Neural cell (in vitro differentiated cells): ENCODE measurements around the gene CCSAP. TPM values are rescaled to one million over a fixed set of nuclear protein-coding genes. Genes with fewer than 3 reads are reported as not detected.
"Not testable (repeated sequence)": the region's sequence is repeated elsewhere in the genome, so short reads cannot be mapped to it uniquely, and the experiment has no call there.

Source experiments
- H2AFZ ChIP-seq: fragments of 200-600, 300-800 bp; sonication (generic), shearing (Covaris generic); 2 replicates; pipeline ENCODE4 v1.6.0; 2014; ENCODE audit warnings: low read depth, mild to moderate bottlenecking, antibody characterized with exemption, low read length, moderate library complexity
- H3F3A ChIP-seq: fragments of 200-600 bp; shearing (Covaris generic); 2 replicates; pipeline ENCODE4 v1.6.1; 2016; ENCODE audit warnings: mild to moderate bottlenecking, moderate library complexity, mixed read lengths, antibody characterized with exemption, low read length; ENCODE audit not compliant: insufficient read depth, poor library complexity, severe bottlenecking
- H3K27ac ChIP-seq: fragments of 200-600, 300-800 bp; sonication (generic), shearing (Covaris generic); 2 replicates; pipeline ENCODE4 v1.5.1; 2014; ENCODE audit warnings: mild to moderate bottlenecking, low read length, moderate library complexity
- H3K27me3 ChIP-seq: fragments of 300-800, 200-600 bp; sonication (generic), shearing (Covaris generic); 2 replicates; pipeline ENCODE4 v1.6.0; 2014; ENCODE audit warnings: mild to moderate bottlenecking, low read depth, low read length, moderate library complexity; ENCODE audit not compliant: insufficient read depth
- H3K36me3 ChIP-seq: fragments of 300-800, 200-600 bp; sonication (generic), shearing (Covaris generic); 2 replicates; pipeline ENCODE4 v1.5.1; 2014; ENCODE audit warnings: mild to moderate bottlenecking, antibody characterized with exemption, low read length, moderate library complexity; ENCODE audit not compliant: insufficient read depth
- H3K4me2 ChIP-seq: fragments of 300-800, 200-600 bp; sonication (generic), shearing (Covaris generic); 2 replicates; pipeline ENCODE4 v1.6.0; 2014; ENCODE audit warnings: mild to moderate bottlenecking, low read length
- H3K4me3 ChIP-seq: fragments of 300-800, 200-600 bp; sonication (generic), shearing (Covaris generic); 2 replicates; pipeline ENCODE4 v1.5.1; 2014; ENCODE audit warnings: mild to moderate bottlenecking, low read length, moderate library complexity
- H3K79me2 ChIP-seq: fragments of 200-600 bp; shearing (Covaris generic); replicated peaks from 2 replicates; pipeline ENCODE4 v1.6.0; 2014; ENCODE audit warnings: mild to moderate bottlenecking, low read length, moderate library complexity; ENCODE audit not compliant: insufficient read depth
- H3K9ac ChIP-seq: fragments of 300-800, 200-600 bp; sonication (generic), shearing (Covaris generic); 2 replicates; pipeline ENCODE4 v1.6.1; 2016; ENCODE audit warnings: mild to moderate bottlenecking, low read length, mixed read lengths
- H3K9me2 ChIP-seq: fragments of 200-600 bp; shearing (Covaris generic); 2 replicates; pipeline ENCODE4 v1.6.1; 2016; ENCODE audit warnings: mild to moderate bottlenecking, low read length, mixed read lengths; ENCODE audit not compliant: insufficient read depth
- H3K9me3 ChIP-seq: fragments of 200-600, 300-800 bp; sonication (generic), shearing (Covaris generic); 2 replicates; pipeline ENCODE4 v1.6.1; 2016; ENCODE audit warnings: mild to moderate bottlenecking, mixed run types, low read length, moderate library complexity, mixed read lengths
- H4K20me1 ChIP-seq: fragments of 200-600 bp; shearing (Covaris generic); 2 replicates; pipeline ENCODE4 v1.6.1; 2016; ENCODE audit warnings: mild to moderate bottlenecking, mixed run types; ENCODE audit not compliant: insufficient read depth
- EP300 ChIP-seq: fragments of 450-650 bp; conservative IDR thresholded peaks from 2 replicates; pipeline ENCODE4 v1.6.1; 2014; ENCODE audit warnings: antibody characterized with exemption, mild to moderate bottlenecking, moderate library complexity; ENCODE audit not compliant: poor library complexity, severe bottlenecking
- EZH2 ChIP-seq: fragments of 200-600, 300-800 bp; shearing (Covaris generic), sonication (generic); IDR thresholded peaks from 2 replicates; pipeline ENCODE4 v1.6.1; 2014; ENCODE audit warnings: antibody characterized with exemption, low read length, borderline replicate concordance, mild to moderate bottlenecking; ENCODE audit not compliant: insufficient read depth, poor library complexity, severe bottlenecking
- MXI1 ChIP-seq: fragments of 450-650 bp; conservative IDR thresholded peaks from 2 replicates; pipeline ENCODE4 v1.6.1; 2014; ENCODE audit warnings: antibody characterized with exemption, mild to moderate bottlenecking; ENCODE audit not compliant: poor library complexity, severe bottlenecking
- POLR2AphosphoS5 ChIP-seq: IDR thresholded peaks from 2 replicates; pipeline ENCODE4 v1.6.1; 2012
- RAD21 ChIP-seq: fragments of 450-650 bp; conservative IDR thresholded peaks from 2 replicates; pipeline ENCODE4 v1.6.1; 2014; ENCODE audit warnings: antibody characterized with exemption, mild to moderate bottlenecking, moderate library complexity
- SMC3 ChIP-seq: fragments of 450-650 bp; conservative IDR thresholded peaks from 2 replicates; pipeline ENCODE4 v1.6.1; 2014; ENCODE audit warnings: antibody characterized with exemption, mild to moderate bottlenecking, moderate library complexity; ENCODE audit not compliant: poor library complexity
- TAF1 ChIP-seq: IDR thresholded peaks from 2 replicates; pipeline ENCODE4 v1.6.1; 2012; ENCODE audit warnings: low read depth
- polyA plus RNA-seq: library from polyadenylated mRNA; depleted of rRNA; stranded (reverse); fragments of >200 nt; gene quantifications from 2 replicates; pipeline ENCODE4 v1.2.3, GENCODE V29; 2014
- TF ChIP-seq, protein P1 (sequence below): fragments of 450-650 bp; IDR thresholded peaks from 2 replicates; pipeline ENCODE4 v1.5.1; 2014; ENCODE audit warnings: antibody characterized with exemption, mild to moderate bottlenecking, moderate library complexity; ENCODE audit not compliant: poor library complexity, severe bottlenecking
- TF ChIP-seq, protein P2 (sequence below): IDR thresholded peaks from 2 replicates; pipeline ENCODE4 v1.6.1; 2012; ENCODE audit warnings: borderline replicate concordance

CCSAP gene
- polyA plus RNA-seq, 1 donor from 2014 or later = 66.7 TPM

DNA sequence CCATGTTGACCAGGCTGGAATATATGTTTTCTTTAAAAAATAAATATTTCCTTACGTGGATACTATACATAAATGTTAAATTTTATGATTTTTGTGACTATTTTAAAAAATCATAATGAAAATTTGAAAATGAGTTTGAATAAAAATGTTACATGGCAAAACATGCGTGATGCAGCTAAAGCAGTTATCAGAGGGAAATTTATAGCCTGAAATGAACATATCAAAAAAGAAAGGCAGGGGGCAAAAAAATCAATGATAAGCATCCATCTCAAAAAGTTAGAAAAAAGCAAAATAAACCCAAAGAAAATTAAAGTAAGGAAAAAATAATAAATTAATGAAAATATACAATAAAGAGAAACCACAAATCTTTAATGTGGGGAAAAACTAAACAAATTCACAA is 8.6 kb downstream of the CCSAP start:
- no peaks in the 10 kb centered on the region for H3K9me3 ChIP-seq
- no peaks in the 10 kb centered on the region for H3K27me3 ChIP-seq
- no peak overlapping the region for H3K27ac ChIP-seq
- H3K4me2 ChIP-seq = no peak overlapping the region
- H3F3A ChIP-seq = no peaks in the 10 kb centered on the region
- no peak overlapping the region for H2AFZ ChIP-seq
- no peak overlapping the region for H3K9ac ChIP-seq
- H3K36me3 ChIP-seq = peaks cover 6% of the 10 kb centered on the region
- no peaks in the 10 kb centered on the region for H4K20me1 ChIP-seq
- no peak overlapping the region for H3K4me3 ChIP-seq
- TF ChIP-seq TAF1 = no peak
- no peak for TF ChIP-seq EZH2
- TF ChIP-seq, protein P1, sequence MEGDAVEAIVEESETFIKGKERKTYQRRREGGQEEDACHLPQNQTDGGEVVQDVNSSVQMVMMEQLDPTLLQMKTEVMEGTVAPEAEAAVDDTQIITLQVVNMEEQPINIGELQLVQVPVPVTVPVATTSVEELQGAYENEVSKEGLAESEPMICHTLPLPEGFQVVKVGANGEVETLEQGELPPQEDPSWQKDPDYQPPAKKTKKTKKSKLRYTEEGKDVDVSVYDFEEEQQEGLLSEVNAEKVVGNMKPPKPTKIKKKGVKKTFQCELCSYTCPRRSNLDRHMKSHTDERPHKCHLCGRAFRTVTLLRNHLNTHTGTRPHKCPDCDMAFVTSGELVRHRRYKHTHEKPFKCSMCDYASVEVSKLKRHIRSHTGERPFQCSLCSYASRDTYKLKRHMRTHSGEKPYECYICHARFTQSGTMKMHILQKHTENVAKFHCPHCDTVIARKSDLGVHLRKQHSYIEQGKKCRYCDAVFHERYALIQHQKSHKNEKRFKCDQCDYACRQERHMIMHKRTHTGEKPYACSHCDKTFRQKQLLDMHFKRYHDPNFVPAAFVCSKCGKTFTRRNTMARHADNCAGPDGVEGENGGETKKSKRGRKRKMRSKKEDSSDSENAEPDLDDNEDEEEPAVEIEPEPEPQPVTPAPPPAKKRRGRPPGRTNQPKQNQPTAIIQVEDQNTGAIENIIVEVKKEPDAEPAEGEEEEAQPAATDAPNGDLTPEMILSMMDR = no peak
- no peak for TF ChIP-seq EP300
- no peak for TF ChIP-seq MXI1
- TF ChIP-seq RAD21 = no peak
- no peak for TF ChIP-seq SMC3
- TF ChIP-seq, protein P2, sequence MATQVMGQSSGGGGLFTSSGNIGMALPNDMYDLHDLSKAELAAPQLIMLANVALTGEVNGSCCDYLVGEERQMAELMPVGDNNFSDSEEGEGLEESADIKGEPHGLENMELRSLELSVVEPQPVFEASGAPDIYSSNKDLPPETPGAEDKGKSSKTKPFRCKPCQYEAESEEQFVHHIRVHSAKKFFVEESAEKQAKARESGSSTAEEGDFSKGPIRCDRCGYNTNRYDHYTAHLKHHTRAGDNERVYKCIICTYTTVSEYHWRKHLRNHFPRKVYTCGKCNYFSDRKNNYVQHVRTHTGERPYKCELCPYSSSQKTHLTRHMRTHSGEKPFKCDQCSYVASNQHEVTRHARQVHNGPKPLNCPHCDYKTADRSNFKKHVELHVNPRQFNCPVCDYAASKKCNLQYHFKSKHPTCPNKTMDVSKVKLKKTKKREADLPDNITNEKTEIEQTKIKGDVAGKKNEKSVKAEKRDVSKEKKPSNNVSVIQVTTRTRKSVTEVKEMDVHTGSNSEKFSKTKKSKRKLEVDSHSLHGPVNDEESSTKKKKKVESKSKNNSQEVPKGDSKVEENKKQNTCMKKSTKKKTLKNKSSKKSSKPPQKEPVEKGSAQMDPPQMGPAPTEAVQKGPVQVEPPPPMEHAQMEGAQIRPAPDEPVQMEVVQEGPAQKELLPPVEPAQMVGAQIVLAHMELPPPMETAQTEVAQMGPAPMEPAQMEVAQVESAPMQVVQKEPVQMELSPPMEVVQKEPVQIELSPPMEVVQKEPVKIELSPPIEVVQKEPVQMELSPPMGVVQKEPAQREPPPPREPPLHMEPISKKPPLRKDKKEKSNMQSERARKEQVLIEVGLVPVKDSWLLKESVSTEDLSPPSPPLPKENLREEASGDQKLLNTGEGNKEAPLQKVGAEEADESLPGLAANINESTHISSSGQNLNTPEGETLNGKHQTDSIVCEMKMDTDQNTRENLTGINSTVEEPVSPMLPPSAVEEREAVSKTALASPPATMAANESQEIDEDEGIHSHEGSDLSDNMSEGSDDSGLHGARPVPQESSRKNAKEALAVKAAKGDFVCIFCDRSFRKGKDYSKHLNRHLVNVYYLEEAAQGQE = no peak
- TF ChIP-seq POLR2AphosphoS5 = no peak
- peaks cover 47% of the 10 kb centered on the region for H3K79me2 ChIP-seq
- H3K9me2 ChIP-seq = no peaks in the 10 kb centered on the region

DNA sequence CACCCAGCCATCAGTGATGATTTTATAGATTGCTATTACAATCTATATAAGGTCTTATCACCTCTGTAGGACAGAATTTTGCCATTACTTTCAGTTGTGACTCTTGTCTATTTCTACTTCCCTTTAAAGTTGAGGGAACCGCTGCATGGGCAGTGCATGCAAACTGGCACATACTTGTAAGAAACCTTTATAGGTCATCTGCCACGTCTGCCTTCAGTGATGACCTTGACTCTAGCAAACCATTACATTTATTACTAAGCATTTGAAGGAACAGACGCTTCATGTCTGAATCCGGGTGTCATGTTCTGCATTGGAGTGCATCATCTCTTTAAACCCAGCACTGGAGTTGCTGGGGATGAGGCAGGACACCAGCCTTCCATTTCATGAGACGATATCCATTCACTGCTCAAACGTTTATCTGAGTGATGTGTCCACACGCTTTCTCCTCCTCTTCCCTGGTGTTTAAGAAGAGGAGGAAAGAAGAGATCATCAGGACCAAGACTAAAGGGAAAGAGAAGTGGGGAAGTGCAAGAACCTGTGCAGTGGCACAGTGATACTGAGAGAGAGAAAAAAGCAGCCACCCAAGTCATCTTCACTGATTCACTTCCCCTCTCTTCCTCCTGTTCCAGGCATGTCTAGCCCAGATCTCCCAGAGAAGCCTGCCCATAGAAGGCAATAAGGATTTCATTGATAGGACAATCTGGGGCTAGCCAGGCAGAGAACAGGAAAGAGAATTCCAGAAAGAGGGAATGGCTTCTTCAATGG is 14.1 kb downstream of the CCSAP start:
- TF ChIP-seq RAD21 (no peak), EP300 (no peak), SMC3 (no peak), EZH2 (no peak), MXI1 (no peak), TAF1 (no peak), POLR2AphosphoS5 (no peak)
- TF ChIP-seq, protein P1 = no peak
- TF ChIP-seq, protein P2 = no peak
- no peaks in the 10 kb centered on the region for H3K9me2 ChIP-seq
- H4K20me1 ChIP-seq = no peaks in the 10 kb centered on the region
- no peaks in the 10 kb centered on the region for H3K36me3 ChIP-seq
- no peak overlapping the region for H2AFZ ChIP-seq
- no peaks in the 10 kb centered on the region for H3F3A ChIP-seq
- no peak overlapping the region for H3K27ac ChIP-seq
- no peak overlapping the region for H3K9ac ChIP-seq
- peaks cover 5% of the 10 kb centered on the region for H3K79me2 ChIP-seq
- H3K27me3 ChIP-seq = no peaks in the 10 kb centered on the region
- no peak overlapping the region for H3K4me3 ChIP-seq
- no peaks in the 10 kb centered on the region for H3K9me3 ChIP-seq
- H3K4me2 ChIP-seq = no peak overlapping the region

DNA sequence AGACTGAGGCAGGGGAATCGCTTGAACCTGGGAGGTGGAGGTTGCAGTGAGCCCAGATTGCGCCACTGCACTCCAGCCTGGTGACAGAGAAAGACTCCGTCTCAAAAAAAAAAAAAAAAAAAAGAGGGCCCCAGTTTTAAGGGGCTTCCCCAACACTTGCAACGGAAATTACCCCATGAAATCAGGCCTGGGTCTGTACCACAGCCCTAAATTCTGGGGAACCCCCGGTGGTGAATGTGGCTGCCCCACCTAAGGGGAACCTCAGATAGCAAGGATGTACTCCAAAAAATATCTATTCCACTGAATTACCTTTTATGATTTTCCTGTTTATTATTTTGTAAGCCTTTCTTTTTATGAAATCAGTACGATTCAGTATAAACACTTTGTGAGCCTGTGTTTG is 15.1 kb downstream of the CCSAP start:
- not testable (repeated sequence) for H3K27me3 ChIP-seq, H4K20me1 ChIP-seq, H3F3A ChIP-seq, H3K36me3 ChIP-seq, H3K79me2 ChIP-seq, H3K9me3 ChIP-seq, H2AFZ ChIP-seq, H3K4me2 ChIP-seq, H3K27ac ChIP-seq, H3K9me2 ChIP-seq, H3K4me3 ChIP-seq, H3K9ac ChIP-seq
